GM19397 (cell line): ENCODE data around the gene SLC26A1.

Experiments
- ATAC-seq: cut with Tn5 transposase; IDR thresholded peaks from one replicate; pipeline ENCODE4 v1.9.1; 2021; ENCODE audit warnings: mild to moderate bottlenecking, moderate library complexity; ENCODE audit not compliant: unreplicated experiment

The SLC26A1 gene

GRCh38 chr4:993111-994029 lies at the start of gene SLC26A1:
TSS of gene SLC26A1 (minus strand) at chr4:993404. CDS start at chr4:991703, 1,701 bp downstream.
- ATAC-seq, result no peak

GRCh38 chr4:1042352-1043055 lies 49.3 kb upstream of the SLC26A1 start:
- no peak for ATAC-seq

- no peak for ATAC-seq
Measured at GRCh38 chr4:1041936-1042330, 48.7 kb upstream of the SLC26A1 start.

- ATAC-seq, result no peak
Measured at GRCh38 chr4:1041147-1041935, 48.1 kb upstream of the SLC26A1 start.

GRCh38 chr4:1040344-1041146 lies 47.3 kb upstream of the SLC26A1 start:
- no peak for ATAC-seq

GRCh38 chr4:1039493-1040343 lies 46.5 kb upstream of the SLC26A1 start:
- no peak for ATAC-seq

GRCh38 chr4:1038948-1039492 lies 45.8 kb upstream of the SLC26A1 start:
- ATAC-seq, result no peak

- ATAC-seq, result no peak
Measured at GRCh38 chr4:1036976-1037810, 44.0 kb upstream of the SLC26A1 start.

- no peak for ATAC-seq
Measured at GRCh38 chr4:1036095-1036494, 42.9 kb upstream of the SLC26A1 start.

GRCh38 chr4:1035510-1035909 lies 42.3 kb upstream of the SLC26A1 start:
- ATAC-seq, result no peak

GRCh38 chr4:1033840-1034551 lies 40.8 kb upstream of the SLC26A1 start:
- no peak for ATAC-seq

- ATAC-seq, result no peak
Measured at GRCh38 chr4:1032861-1033260, 39.7 kb upstream of the SLC26A1 start.

- no peak for ATAC-seq
Measured at GRCh38 chr4:1031956-1032795, 39.0 kb upstream of the SLC26A1 start.

- no peak for ATAC-seq
Measured at GRCh38 chr4:1031346-1031745, 38.1 kb upstream of the SLC26A1 start.

- ATAC-seq, result no peak
Measured at GRCh38 chr4:1030559-1030958, 37.4 kb upstream of the SLC26A1 start.

GRCh38 chr4:1030031-1030430 lies 36.8 kb upstream of the SLC26A1 start:
- ATAC-seq, result no peak

- ATAC-seq, result no peak
Measured at GRCh38 chr4:1029529-1029928, 36.3 kb upstream of the SLC26A1 start.
